CMK (cell line): ENCODE measurements around the gene PCNX3.
A peak's percentile ranks its signal among the peaks of the same experiment; 100 is the strongest.

Experiments
- DNase-seq: peaks from one replicate; pipeline ENCODE4 v3.0.0-alpha.2; 2010; ENCODE audit warnings: low read depth

PCNX3 gene

DNA sequence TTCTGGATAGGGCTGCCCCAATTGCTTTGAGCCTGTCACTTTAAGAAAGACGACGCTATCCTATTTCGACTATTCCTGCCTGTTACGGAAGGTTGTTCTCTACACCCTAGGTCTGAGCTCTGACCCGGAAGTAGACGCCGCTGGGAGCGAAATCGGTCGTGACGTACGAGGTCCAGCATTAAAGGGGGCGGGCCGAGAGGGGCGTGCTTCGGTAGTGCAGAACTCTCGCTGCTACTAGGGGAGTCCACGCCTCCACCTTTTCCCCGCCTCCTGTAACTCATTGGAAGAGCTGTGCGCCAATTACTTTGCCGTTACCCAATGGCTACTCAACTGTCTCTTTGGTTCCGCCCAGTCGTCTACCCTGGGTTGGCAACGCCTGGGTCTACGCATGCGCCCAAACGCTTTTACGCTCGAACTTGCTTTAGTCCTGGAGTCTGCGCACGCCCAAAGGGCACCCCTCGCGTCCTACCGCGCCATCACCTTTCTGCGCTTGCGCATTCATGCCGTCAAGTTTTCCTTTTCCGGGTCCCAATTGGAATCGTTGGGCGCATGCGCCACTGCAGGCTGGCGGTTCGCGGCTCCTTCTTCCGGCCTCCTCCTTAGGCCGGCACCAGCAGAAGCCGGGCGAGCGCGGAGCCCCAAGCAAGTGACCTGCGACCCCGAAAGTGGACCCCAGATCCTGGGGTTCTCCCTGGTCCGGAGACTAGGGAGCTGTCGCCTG is at the start of gene PCNX3:
PCNX3 (plus strand) TSS at position 548 of the 721 bp plus-strand sequence. CDS start 536 bp downstream, outside the sequence.
- DNase-seq, result peak; percentile 100

DNA sequence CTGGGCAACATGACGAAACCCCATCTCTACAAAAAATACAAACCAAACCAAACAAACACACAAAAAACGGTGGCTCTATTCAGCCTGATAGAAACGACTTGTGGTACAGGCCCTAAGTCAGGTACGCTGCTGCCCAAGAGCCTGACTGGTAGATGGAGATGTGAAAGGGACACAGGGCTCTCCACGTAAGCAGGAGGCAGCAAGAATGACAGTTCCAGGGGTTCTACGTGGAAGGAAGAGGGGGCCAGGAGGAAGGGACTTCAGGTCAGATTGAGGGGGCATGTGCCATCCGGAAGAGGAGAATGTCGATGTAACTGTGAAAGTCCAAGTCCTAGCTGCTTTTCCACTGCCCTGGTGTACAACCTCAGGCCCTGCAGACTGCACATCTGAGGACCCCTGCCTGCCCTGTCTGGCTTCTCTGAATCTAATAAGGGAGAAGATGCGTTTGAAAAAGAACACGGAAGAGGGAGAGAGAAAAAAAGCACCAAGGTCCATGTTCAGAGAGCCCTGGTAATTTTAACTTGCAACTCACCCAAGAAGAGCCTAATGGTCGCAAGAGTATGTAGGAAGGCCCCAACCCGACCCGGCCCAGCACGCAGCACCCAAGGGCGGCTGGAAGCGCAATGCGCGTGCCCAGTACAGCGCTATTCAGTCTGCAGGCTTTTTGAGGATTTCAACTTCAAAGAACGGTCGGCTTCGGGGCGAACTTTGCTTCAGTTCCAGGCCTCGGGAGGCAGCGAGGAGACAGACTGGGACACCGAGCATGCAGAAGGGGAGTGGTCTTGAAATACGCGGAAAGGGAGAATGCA is 46.2 kb upstream of the PCNX3 start:
- DNase-seq, result no peak

DNA sequence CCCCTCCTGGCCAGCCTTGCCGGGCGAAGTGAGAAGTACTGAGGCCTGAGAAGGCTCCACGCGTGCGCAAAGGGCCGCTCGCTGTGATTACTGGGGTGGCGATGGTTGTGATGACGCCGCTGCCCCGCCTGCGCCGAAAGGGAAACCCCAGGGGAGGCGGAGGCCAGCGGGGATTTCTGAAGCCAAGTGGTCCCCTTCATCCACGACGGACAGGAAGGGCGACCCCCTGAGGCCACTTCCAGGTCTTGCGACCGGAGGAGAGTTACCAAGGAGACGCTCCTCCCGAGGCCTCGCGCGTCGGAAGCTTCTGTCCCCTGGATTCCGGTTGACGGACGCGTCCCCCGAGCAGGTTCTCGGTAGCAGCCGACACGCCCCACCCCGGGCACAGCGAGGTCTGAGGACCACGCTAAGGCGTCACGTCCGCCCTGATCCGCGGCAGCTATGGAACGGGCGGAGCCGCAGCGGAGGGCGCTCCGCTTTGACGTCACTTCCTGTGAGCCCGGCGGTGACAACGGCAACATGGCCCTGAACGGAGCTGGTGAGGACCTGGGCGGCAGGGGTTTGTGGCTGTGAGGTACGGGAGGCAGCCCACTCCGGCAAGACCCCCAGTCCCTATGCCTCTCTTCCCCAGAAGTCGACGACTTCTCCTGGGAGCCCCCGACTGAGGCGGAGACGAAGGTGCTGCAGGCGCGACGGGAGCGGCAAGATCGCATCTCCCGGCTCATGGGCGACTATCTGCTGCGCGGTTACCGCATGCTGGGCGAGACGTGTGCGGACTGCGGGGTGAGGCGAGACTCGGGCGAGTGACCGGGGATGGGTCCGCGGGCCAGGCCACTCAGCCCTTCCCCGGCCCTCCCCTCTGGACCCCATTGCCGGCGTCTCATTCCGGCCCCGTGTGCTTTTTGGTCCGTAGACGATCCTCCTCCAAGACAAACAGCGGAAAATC is 45.3 kb upstream of the PCNX3 start, which contains the start of gene ZNRD2:
ZNRD2 (plus strand) TSS at position 505 of the 946 bp plus-strand sequence; CDS start at position 520, 15 bp downstream.
- DNase-seq, result peak; percentile 99

DNA sequence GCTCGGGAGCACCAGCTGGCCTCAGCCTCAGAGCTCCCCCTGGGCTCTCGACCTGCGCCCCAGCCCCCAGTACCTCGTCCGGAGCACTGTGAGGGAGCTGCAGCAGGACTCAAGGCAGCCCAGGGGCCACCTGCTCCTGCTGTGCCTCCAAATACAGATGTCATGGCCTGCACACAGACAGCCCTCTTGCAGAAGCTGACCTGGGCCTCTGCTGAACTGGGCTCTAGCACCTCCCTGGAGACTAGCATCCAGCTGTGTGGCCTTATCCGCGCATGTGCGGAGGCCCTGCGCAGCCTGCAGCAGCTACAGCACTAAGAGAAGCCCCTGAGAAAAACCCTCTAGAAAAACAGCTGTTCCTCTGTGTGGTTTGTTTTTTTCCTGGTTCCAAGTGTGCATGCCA is 44.2 kb upstream of the PCNX3 start:
- no peak for DNase-seq

DNA sequence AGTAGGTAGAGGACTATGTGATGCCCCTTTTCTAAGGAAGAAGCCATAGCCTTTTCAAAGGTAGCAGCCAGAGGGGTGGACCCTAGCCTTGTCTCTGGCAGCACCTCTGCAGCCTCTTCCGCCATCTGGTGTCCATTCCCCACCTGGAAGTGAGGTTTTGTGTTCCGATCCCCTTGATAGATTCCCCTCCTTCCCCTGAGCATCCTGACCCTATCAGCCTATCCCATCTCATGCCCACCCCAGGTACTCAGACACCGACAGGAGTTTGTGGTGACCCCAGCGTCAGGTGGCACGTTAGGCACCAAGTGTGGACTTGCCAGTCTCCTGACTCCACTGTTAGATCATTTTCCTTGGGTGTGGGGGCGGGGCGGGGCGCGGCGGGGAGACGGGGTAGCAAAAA is 43.6 kb upstream of the PCNX3 start:
- no peak for DNase-seq

DNA sequence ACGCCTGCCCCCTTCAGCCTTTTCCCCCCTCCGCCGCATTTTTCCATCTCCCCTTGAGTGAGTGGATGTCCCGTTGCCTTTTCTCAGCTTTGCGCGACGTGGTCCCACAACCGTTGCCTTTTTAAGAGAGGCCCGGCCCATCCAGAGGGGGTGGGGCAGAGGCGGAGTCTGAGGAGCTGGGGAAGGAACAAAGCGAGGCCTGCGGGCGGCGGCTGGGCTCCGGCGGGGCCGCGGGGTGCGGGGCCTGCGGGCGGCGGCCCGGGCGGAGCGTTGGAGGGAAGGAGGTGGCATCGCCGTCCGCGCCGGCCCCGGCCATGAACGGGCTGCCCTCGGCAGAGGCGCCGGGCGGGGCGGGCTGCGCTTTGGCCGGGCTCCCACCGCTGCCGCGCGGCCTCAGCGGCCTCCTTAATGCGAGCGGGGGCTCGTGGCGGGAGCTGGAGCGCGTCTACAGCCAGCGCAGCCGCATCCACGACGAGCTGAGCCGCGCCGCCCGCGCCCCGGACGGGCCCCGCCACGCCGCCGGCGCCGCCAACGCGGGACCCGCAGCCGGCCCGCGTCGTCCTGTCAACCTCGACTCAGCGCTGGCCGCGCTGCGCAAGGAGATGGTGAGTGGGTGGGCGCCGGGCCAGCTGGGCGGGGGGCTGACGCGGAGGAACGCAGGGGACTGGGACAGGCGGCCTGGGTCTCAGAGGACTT is 43.1 kb upstream of the PCNX3 start, which contains the start of gene FAM89B:
FAM89B (plus strand) TSS at position 183 of the 696 bp plus-strand sequence; CDS start at position 315, 132 bp downstream.
- no peak for DNase-seq

DNA sequence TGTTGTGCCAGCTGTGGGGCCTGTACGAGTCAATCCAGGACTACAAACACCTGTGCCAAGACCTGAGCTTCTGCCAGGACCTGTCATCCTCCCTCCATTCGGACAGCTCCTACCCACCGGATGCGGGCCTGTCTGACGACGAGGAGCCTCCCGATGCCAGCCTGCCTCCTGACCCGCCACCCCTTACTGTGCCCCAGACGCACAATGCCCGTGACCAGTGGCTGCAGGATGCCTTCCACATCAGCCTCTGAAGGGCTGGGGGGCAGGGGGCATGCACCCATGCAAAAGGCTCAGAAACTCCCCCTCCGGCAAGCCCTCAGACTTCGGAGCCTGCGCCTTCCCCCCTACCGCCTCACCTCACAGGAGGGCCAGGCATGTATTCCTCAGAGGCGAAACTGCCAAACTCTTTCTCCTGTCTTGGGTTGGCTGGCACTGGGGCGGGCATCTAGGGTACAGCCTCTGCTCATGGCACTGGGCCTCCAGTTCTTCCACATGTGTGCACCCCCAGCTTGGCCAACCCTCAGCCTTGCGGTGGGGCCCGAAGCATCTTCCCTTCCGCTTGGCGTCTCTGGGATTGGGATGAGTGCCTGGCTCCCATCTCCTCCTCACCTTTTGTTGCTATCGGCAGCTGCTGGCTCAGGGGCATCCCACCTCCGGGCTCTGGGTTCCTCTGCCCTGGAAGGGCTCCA is 42.0 kb upstream of the PCNX3 start:
- no peak for DNase-seq

DNA sequence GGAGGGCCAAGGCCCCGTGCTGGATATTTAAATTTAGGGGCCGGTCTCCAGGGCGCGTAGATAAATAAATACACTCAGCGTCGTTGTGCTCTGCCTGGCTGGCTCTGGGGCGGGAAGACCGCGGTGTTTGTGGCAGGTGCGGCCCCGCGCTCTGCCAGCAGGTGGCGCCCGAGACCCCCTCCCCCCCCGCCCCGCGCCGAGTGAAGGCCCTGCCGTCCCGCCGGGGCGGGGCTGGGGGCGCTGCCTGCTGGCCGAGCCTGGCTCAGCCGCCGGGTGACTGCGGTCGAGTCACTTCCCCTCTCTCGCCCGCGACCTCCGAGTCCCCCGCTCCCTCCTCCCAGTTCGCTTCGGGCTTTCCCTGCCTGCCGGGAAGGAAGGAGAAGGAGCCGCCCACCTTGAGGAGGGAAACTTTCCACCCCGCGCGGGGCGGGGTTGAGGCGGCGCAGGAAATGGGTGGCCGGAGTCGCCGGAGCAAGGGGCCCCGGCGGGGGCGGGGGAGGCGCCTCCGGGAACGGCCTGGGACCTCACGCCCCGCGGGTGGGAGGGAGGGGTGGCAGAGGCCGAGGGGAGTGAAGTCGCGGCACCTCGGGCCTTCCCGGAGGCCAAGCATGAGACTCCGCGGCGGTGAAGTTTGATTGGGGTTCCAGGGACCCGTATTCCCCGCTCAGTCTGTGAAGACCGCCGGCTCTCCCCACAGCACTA is 41.3 kb upstream of the PCNX3 start:
- peak; percentile 99 for DNase-seq

DNA sequence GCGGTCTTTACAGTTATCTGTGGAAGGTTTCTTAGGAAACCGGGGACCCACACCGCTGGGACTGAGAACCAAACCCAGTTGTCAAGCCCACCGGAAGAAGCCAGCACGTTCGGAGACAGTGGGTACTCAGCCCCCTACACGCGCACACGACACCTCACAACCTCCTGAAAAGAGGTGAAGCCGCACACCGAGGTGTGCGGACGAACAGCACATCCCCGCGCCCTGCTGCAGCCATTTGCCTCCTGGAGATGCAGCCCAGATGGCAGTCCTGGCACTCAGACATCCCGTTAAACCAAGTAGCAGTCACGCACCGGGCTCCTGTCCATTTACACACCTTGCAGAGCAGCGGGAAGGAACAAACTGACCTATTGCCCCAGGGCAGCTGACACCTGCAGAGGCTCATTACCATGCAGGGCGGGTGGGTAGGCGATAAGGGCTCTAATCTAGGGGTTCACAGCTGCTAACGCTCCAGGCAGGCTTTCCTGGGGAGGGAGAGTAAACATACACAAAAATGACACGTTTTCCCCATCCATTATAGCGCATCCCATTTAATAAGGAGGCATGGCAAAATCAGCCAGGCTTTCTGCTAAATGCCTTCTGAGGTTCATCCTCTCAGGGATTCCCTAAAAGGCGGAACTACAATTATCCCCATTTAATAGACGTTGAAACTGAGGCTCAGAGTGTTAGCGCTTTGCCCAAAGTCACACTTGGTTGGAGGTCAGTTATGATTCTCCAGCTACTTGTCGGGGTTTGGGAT is 40.6 kb upstream of the PCNX3 start:
- no peak for DNase-seq

DNA sequence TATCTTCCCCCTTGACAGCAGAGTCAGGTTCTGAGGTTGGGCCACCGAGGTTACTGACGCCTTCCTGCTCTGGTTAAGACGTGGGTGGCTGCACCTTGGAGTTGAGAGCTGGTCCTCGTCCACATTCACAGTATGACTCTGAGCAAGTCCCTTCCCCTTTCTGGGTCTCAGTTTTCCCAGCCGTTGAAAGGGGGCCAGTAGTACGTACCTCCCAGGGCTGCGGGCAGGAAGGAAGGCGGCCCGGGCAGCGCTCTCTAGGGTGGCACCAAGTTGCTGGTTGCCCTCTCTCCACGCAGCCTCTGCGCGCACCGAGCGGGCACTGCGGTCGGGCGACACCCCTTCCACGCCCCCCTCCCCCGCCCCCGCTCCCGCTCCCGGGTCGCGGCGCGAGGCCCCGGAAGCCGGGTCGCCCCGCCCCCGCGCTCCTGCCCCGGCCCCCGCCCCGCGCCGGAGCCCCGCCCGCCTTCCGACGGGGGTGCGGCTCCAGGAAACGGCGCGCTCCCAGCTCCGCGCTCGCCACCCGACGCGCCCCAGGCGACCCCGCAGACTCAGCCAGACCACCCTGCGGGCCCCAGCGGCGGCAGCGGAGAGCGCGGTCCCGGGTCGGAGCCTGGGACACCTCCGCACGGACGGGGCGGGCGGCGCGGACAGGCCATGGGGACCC is 39.9 kb upstream of the PCNX3 start, which contains the start of gene EHBP1L1:
EHBP1L1 (plus strand) TSS at position 486 of the 664 bp plus-strand sequence. CDS start 250 bp downstream, outside the sequence.
- peak; percentile 78 for DNase-seq

DNA sequence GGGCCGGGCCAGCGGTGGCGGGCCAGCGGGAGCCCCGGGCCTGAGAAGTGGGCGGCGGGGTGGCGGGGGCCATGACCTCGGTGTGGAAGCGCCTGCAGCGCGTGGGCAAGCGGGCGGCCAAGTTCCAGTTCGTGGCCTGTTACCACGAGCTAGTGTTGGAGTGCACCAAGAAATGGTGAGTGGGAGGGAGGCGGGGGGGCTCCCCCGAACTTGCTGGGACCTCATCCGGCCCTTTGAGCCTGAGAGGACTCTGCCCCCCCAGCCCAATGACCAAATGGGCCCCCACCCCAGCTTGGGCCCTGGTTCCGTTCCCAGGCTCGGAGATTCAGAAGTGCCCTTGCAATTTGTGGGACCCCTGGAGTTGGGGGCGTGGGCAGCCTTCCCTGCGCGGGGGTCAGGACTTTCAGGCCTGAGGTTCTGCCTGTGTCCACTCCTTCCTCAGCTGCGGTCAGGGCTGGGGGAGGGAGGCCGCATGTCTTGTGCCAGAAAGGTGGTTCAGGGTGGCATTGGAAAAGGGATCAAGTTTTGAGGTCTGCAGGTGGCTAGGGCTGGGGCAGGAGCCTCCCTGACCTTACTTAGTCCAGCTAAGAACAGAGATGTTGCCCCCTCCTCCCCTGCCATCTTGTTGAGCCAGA is 39.2 kb upstream of the PCNX3 start:
- DNase-seq, result no peak

DNA sequence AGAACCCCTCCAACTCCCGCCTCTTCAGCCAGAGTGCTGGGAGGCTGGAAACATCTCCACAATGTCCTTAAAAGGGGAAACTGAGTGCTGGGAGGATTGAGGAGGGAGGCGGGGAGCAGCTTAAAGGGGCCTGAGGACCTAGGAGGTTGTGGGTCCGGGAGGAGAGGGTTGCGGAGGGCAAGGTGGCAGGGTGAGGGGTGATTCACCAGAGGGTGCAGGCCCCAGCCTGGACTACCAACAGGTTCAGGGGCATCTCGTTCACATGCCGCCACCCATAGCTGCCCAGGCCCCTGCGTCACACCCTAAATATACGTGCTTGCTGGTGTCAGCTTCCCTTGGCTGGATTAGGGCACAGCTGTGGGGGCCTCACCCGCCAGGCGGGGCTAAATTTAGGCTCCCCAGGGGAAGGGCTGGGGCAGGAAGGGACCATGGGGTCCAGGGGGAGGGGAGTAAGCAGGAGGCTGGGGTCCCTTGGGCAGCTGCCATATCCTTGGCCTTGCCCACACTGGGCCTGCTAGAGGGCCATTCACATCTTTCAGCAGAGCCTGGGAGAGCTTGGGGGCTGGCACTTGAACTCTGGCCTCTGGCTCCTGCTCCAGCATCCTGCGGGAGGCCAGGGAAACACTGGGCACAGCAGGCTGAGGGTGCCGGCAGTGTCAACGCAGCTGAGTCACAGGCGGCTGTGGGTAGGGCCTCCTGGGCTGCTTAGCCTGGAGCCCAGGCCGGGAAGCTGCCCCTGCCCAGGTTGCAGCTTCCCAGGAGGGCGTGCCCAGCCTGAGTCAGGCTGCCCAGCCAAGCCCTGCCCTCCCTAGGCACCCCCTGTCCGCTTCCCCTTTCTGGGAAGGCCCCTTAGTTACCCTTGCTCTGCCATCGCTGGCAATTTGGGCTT is 38.5 kb upstream of the PCNX3 start:
- no peak for DNase-seq

DNA sequence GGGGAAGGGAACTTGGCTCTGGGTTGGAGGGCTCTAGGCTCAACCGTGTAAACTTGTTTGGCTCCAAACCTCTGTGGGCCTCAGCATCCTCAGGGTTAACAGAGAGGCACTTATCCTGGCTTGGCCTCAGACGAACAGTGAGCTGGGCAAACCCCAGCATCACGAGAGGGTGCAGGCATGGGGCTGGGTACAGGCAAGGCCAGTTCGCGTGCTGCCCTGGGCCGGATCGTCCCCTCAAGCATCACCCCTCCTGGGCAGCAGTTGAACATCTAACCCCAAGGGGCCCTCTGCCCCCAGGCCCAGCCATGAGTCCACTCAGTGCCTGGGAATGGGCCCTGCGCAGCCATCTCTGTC is 37.8 kb upstream of the PCNX3 start:
- DNase-seq, result no peak

DNA sequence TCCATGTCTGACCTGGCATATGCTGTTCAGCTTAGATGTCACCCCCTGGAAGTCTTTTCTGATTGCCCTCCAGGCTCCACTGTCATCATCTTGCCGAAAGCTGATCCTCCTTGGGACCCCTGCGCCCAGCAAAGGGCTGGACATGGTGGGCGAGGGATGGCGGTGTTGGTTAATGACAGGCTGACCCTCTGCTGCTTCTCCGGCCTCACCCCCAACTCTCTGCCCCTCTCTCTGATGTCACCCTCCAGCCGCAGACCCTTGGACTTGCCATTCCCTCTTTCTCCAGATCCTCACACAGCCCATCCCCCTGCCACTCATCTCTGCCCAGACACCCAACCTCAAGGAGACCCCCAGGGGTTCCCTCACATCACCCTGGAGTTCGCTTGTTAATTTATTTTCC is 37.4 kb upstream of the PCNX3 start:
- DNase-seq, result no peak

DNA sequence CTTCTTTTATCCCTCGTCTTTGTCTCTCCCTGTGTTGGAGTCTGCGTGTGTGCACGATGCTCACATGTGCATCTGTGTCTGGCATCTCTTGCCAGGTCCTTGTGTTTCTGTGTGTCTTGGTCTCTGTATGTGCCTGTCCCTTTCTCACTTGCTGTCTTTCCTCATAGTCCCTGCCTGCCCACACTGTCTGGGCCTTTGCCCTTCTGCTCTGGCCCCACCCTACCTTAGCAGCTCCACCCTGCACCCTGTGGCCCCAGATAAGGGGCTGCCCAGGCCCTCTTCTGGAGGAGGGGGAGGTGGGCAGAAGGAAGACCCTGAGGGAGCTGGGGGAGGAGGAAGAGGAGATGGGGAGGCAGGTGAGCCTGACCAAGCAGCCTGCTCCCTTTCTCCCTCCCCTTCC is 36.9 kb upstream of the PCNX3 start:
- DNase-seq, result no peak

DNA sequence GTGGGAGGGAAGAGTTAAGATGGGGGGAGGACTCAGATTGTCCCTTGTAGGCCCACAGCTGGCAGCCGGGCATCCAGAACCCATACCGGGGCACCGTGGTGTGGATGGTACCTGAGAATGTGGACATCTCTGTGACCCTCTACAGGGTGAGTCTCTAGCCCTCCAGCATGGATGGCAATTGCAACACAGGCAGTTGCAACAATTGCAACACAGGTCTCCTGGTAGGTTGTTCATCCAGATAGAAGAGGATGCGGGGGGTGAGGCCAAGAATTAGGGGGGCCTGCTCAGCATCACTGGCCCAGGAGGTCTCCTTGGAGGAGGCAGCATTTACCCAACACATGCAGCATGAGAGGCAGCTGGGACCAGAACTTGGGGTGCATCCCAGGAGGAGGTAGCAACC is 36.3 kb upstream of the PCNX3 start:
- DNase-seq, result no peak

DNA sequence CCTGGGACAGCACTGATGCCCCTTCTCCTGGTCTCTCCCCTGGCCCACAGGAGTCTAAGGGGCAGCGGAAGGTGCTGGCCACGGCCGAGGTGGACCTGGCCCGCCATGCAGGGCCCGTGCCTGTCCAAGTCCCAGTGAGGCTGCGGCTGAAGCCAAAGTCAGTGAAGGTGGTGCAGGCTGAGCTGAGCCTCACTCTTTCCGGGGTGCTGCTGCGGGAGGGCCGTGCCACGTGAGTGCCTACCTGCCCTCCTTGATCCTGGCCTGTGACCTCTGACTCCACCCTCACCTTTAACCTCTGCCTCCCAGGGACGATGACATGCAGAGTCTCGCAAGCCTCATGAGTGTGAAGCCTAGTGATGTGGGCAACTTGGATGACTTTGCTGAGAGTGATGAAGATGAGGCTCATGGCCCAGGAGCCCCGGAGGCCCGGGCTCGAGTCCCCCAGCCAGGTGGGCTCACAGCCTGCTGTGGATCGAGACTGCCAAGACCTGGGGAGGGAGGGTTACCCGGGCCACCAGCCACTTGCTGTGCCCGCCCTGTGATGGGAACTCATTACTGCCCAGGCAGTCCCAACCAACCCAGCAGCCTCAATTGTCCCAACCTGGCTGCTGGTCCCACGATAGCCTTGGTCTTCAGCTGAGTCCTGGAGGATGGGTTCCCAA is 35.4 kb upstream of the PCNX3 start:
- DNase-seq, result no peak
